ENCODE results near the gene KCTD4.

The KCTD4 gene

GRCh38 chr13:45219123-45219891 lies 18.5 kb upstream of the KCTD4 start:
- TF ChIP-seq TAF1 (IDR thresholded peaks at IDR 0.05; ENCODE audit: borderline replicate concordance, insufficient read depth, low read length) (no peak), FOXP2 (optimal IDR thresholded peaks at IDR 0.05; ENCODE audit: borderline replicate concordance, extremely low read depth, extremely low read length, insufficient read depth) (no peak), SIN3A (IDR thresholded peaks at IDR 0.05; ENCODE audit: borderline replicate concordance, insufficient read depth, low read length) (no peak), POLR2AphosphoS5 (IDR thresholded peaks at IDR 0.05; ENCODE audit: low read depth, low read length) (no peak)
- TF ChIP-seq, protein P1, sequence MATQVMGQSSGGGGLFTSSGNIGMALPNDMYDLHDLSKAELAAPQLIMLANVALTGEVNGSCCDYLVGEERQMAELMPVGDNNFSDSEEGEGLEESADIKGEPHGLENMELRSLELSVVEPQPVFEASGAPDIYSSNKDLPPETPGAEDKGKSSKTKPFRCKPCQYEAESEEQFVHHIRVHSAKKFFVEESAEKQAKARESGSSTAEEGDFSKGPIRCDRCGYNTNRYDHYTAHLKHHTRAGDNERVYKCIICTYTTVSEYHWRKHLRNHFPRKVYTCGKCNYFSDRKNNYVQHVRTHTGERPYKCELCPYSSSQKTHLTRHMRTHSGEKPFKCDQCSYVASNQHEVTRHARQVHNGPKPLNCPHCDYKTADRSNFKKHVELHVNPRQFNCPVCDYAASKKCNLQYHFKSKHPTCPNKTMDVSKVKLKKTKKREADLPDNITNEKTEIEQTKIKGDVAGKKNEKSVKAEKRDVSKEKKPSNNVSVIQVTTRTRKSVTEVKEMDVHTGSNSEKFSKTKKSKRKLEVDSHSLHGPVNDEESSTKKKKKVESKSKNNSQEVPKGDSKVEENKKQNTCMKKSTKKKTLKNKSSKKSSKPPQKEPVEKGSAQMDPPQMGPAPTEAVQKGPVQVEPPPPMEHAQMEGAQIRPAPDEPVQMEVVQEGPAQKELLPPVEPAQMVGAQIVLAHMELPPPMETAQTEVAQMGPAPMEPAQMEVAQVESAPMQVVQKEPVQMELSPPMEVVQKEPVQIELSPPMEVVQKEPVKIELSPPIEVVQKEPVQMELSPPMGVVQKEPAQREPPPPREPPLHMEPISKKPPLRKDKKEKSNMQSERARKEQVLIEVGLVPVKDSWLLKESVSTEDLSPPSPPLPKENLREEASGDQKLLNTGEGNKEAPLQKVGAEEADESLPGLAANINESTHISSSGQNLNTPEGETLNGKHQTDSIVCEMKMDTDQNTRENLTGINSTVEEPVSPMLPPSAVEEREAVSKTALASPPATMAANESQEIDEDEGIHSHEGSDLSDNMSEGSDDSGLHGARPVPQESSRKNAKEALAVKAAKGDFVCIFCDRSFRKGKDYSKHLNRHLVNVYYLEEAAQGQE (IDR thresholded peaks at IDR 0.05; ENCODE audit: insufficient read depth in 1 of 2, low read depth in 2 of 2, low read length in 2 of 2) = no peak

GRCh38 chr13:45218689-45219088 lies 17.8 kb upstream of the KCTD4 start:
- TF ChIP-seq POLR2AphosphoS5 (IDR thresholded peaks at IDR 0.05; ENCODE audit: low read depth, low read length) = no peak
- TF ChIP-seq, protein P1 (IDR thresholded peaks at IDR 0.05; ENCODE audit: insufficient read depth in 1 of 2, low read depth in 2 of 2, low read length in 2 of 2) = no peak

GRCh38 chr13:45216193-45216592 lies 15.3 kb upstream of the KCTD4 start:
- TF ChIP-seq POLR2AphosphoS5 (IDR thresholded peaks at IDR 0.05; ENCODE audit: low read depth, low read length) = no peak
- no peak for TF ChIP-seq TAF1 (IDR thresholded peaks at IDR 0.05; ENCODE audit: borderline replicate concordance, insufficient read depth, low read length)
- no peak for TF ChIP-seq FOXP2 (optimal IDR thresholded peaks at IDR 0.05; ENCODE audit: borderline replicate concordance, extremely low read depth, extremely low read length, insufficient read depth)
- TF ChIP-seq SIN3A (IDR thresholded peaks at IDR 0.05; ENCODE audit: borderline replicate concordance, insufficient read depth, low read length) = no peak
- TF ChIP-seq, protein P1 (IDR thresholded peaks at IDR 0.05; ENCODE audit: insufficient read depth in 1 of 2, low read depth in 2 of 2, low read length in 2 of 2) = no peak

DNA sequence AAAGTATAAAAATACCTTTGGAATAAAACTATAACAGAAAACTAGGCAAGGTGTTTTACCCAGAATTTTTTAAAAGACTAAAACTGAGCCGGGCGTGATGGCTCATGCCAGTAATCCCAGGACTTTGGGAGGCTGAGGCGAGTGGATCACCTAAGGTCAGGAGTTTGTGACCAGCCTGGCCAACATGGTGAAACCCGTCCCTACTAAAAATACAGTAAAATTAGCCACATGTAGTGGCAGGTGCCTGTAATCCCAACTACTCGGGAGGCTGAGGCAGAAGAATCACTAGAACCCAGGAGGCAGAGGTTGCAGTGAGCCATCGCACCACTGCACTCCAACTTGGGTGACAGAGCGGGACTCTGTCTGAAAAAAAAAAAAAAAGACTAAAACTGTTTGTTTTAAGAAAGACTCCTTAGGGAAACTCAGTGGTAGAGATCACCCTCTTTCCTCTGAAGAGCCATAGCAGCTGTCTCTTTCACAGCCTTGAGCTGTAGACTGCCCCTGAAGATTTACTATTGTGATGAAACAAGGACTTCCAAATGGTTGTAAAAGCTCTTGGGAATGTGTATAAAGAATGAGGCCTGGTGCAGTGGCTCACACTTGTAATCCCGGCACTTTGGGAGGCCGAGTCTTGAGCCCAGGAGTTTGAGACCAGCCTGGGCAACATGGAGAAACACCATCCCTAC lies 14.7 kb upstream of the KCTD4 start:
- TF ChIP-seq POLR2AphosphoS5 (IDR thresholded peaks at IDR 0.05; ENCODE audit: low read depth, low read length) (no peak), SIN3A (IDR thresholded peaks at IDR 0.05; ENCODE audit: borderline replicate concordance, insufficient read depth, low read length) (no peak), TAF1 (IDR thresholded peaks at IDR 0.05; ENCODE audit: borderline replicate concordance, insufficient read depth, low read length) (no peak), FOXP2 (optimal IDR thresholded peaks at IDR 0.05; ENCODE audit: borderline replicate concordance, extremely low read depth, extremely low read length, insufficient read depth) (no peak)
- TF ChIP-seq, protein P1 (IDR thresholded peaks at IDR 0.05; ENCODE audit: insufficient read depth in 1 of 2, low read depth in 2 of 2, low read length in 2 of 2) = no peak
